NK-92 treated with Interleukin-12 subunit alpha and Interleukin-12 subunit beta, amount 100 ng/mL, for 24 hours (cell line): ENCODE results near the gene N4BP2.

ENCODE experiments used
- DNase-seq: peaks from one replicate; lab custom pipeline; 2025; lab: John Stamatoyannopoulos, UW

Gene N4BP2

DNA sequence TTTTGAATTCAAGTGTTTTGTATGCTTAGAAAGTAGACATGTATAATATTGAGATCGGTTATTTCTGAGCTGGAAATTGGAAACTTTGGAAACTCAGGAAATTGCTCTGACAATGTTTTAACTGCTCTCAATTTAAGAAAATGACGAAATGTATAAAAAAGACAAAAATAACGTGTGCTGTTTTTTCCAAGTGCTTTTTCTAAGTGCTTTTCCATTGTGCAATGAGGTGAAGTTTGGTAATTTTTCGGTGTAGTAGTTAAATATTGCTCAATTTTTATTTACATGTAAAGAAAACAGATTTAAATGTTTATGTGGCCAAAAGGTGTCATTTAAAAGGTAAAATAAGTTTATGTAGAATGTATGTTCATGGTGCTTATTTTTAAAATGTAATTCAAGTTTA is 100.8 kb downstream of the N4BP2 start:
- DNase-seq = no peak

DNA sequence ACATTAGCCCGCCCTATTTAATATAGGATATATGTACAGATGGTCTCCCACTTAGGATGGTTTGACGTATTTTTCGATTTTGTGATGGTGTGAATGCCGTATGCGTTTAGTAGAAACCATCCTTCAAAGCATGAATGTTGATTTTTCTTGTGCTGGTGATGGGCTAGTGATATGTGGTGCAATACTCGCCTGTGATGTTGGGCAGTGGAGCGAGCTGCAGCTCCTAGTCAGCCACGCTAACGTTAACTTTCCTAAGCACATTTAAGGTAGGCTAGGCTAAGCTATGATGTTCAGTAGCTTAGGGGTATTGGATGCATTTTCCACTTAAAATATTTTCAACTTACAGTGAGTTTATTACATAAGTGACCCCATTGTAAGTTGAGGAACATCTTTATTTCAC is 103.6 kb downstream of the N4BP2 start:
- DNase-seq = no peak

DNA sequence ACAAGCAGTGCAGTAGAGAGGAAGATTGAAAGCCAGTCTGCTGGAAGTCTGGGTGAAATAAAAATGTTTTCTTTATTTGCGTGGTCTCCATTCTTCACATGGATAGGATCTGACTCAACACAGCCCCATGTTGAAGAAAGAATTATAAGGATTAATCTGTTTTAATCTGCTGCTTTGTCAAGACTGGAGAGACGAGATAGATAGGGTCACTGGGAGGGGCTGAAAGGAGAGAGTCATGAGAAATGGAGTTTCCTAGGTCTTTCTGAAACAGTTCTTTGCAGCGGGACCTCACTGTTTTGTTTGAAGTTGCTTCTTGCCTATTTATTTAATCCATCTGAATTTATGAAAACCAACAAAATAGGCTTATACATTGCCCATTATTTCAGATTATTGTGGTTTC is 107.8 kb downstream of the N4BP2 start:
- DNase-seq = no peak

DNA sequence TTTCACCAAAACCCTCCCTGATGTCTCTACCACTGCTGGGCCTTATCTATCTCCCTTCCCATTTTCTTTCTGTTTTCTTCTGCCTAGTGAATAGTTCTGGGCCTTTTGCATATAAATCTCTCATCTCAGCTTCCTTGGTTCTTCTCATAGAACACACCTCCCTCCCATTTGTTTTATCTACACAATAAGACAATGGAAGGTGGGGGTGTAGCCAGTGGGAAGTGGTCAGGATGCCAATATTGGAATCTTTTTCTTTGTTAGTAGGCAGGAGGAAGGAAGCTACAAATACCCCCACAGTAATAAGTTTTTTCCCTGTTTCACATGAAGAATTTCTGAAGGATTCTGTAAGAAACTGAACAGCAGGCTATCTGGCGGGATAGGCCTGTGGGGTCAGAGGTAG is 109.3 kb downstream of the N4BP2 start:
- DNase-seq = no peak

DNA sequence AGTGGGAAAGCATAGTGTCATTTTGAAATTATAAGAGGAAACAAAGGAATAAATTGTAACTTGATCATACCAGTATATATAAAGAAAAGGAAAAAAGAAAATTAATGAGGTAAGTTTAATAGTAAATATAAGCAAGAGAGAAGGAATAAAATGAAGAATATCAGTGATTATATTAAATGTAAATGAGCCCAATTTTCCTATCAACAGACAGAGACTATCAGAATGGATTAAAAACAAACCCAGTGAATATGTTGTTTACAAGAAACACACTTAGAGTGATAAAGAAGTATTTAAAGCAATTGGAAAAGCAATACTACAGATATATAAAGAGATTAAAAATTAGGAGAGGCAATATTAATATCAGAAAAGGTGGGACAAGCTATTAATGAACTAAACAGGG is 111.4 kb downstream of the N4BP2 start:
- no peak for DNase-seq

DNA sequence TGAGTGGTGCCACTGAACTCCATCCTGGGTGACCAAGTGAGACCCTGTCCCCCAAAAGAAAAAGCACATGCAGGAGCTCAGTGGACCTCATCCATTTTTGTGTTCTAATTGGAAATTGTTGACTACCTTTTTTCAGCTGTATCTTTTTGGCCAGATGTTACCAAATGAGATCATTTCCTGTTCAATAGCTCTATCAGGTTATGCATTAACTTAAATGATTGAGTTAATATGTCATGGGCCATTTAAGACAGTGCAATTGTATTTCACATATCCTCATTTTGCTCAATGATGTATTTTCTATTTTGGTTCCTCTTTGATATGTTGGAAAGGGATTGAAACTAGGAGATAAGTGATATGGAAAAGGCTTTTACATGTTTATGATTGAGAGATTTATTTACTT is 113.9 kb downstream of the N4BP2 start:
- DNase-seq = no peak

DNA sequence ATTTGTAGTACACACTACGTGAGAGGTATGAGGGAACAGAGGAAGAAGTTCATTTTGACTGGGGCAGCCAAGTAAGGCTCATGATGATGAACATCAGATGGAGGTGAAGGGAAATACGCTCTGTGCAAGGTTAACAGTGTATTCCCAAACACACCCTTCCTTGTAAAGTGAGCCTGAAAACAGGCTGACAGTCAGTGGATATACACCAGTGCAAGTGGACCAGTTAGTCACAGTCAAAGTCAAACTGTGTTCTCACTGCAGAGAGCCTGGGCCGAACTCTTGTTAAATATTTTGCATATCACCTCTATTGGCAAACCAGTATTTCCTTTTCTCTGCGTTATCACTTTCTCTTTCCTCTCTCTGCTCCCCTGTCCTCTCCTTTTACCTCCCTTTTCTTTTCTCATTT is 116.8 kb downstream of the N4BP2 start:
- DNase-seq = no peak

DNA sequence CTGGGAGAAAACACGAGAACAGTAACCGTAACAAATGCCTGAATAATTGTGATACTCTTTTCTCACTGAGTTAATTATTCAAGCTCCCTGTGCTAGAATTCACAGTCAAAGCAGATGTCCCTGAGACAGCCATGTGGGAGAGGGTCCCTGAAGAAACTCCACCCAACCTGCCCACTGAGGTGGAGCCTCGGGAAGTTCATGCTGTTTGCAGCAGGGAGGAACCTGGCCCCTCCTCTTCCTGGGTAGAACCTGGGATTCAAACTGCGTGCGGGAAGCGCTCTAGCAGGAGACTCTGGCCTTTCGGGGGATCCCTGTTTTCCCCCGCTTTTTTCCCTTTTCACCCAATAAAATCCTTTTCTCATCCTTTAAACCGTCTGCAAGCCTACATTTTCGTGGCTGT is 120.0 kb downstream of the N4BP2 start:
- DNase-seq = no peak

DNA sequence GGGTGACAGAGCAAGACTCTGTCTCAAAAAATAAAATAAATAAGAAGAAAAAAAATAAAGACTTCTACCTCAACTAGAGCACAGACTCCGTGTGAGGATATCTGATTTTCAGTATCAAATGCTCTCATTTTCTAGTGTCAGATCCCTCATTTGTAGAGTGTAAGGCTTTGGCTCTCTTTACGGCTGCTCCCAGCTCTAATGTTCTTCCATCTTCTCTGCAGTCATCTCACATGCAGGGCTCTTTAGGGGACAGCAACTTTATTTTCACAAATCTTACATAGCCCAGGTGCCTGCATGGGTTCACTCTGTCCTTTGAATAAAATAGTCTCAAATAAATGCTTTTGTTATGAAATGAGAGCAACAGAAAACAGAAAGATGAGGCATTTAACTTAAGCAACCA is 120.9 kb downstream of the N4BP2 start:
- DNase-seq = no peak

DNA sequence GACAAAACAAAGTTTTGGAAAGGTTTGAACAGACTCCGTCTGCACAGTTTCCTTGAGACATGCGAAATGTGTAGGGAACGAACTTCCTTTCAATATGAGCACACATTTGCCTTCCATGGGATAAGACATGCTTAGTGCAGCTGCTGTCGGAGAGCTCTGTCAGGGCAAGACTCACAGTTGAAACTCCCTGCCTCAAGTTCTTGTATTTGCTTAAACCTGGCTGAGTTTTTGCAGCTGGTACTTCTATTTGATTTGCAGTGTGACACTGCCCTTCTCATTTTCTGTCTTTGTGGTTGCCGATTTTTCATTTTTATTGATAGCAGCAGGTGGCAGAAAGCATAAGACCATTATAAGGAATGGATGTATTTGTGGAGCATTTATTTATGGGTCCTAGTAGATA is 122.0 kb downstream of the N4BP2 start:
- DNase-seq = no peak

DNA sequence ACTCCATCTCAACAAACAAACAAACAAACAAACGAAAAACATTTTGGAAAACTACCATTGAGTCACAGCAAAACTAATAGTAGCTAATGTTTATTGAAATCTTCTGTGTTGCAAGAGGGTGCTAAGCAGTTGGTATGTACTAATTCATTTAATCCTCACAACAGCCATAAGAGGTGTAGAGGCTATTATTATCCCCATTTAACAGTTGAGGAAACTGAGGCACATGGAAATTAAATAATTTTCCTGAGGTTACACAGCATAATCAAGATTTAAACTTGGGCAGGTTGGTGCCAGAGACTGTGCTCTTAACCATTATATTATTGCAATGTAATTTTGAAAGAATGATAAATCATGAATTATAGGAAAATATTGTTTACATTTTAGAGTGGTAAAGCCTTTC is 122.7 kb downstream of the N4BP2 start:
- DNase-seq = no peak

DNA sequence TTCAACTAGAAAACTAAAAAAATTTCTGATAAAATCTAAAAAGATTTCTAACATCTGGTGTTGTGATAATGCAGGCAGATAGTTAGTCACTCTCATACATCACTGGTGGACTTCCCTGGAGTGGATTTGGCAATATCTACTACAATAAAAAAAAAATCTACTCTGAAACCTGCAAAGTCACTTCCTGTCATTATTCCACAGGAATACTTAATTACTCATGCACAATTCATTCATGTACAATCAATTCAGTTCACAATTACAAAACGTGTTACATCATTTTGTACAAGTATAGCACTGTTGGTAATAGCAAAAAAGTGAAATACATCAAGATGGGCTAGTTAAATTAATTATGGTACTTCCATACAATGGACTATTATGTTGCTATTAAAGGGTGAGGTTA is 123.7 kb downstream of the N4BP2 start:
- no peak for DNase-seq

DNA sequence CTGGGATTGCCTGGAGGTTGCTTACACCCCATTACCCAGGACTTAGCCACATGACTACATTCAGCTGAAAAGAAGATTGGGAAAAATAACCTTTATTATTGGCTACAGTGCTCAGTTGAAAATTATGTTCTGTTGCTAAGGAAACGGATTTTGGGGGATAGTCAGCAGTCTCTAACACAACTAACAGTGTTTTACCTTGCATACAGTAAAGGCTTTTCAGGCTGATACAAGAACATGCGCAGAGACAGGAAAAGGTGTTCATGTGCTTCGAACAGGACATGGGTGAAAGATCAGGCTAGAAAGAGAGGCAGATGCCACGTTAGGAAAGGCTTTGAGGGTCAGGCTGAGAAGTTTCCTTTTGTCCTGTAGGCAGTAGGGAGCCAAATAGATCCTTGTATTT is 125.4 kb downstream of the N4BP2 start:
- DNase-seq = no peak

DNA sequence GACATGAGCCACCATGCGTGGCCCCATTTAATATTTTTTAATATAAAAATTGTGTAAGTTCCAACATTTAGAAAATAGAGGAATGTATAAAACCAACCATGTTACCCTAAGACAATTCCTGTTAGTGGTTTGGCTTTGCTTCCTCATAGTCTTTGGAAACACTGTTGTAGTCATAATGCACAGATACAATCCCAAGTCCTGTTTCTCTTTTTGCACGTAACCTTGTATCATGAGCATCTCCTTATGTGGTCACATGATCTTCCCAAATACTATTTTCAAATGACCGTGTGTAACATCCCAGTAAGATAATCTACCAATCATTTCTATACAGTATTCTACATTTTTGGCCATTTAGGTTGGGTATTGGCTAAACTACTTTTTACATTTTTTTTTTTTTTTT is 126.3 kb downstream of the N4BP2 start:
- DNase-seq = no peak

DNA sequence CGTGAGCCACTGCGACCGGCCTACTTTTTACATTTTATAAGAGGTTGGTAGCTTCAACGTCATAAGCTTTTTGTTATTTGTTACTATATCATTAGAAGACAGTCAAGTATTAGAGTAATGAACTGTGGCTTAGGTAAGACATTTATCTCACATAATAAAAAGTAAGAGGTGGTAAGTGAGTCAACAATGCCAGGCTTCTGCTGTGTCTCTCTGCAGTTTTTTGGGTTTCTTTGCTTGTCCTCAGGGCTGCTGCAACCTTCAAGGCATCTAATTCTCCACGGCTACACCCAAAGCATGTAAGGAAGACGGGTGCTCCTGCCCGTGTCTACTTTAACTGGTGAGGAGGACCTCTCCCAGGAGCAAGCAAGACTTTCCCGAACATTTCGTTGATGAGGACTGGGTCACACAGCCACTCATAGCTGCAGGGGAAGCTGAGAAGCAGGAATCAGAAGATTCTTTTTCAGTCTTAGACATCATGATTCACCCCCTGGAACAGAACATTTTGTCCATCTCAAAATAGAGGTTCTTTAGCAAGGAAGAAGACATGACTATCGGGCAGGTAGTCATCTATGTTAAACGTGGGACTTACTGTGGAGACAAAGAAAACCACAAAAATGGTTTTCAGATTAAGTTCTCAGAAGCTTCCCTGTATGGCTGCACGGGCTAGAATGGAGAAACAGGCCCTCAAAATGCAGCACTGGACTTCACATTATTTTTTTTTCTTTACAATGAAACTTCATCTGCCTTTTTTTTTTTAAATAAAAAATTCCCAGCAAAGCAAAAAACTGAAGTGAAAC is 127.2 kb downstream of the N4BP2 start:
- DNase-seq = no peak

DNA sequence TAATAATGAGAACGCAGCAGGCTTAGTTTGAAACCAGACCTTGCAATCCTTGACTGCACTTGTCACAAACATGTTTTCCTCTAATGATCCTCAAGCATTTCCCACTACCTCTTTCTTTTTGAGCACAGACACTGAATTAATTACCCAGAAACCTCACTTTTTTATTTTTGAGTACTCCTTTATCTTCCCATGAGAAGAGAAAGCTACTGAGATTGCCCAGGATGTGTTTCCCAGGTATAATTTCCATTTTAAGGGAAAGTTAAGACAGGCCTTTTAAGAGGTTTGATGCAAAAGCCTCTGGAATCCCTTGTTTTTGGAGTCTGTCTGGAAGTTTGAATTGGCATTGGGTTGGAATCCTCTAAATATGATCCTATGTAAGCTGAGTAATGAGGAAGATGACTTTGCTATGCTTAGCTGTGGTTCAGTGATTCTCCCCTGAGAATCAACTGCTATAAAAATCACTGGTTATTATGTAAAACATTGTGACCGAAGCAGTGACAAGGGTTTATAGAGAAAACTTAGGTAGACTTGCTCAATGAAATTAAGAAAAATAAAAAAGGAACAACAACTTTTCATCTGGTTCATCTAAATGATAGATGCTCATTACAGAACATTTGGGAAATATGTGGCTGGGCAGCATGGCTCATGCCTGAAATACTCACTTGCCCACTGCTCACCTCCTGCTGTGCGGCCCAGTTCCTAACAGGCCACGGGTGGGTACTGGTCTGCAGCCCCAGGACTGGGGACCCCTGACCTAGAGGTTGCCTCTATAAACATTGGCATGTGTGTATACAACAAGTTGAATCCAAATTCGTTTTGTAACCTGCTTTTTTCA is 129.4 kb downstream of the N4BP2 start:
- no peak for DNase-seq

DNA sequence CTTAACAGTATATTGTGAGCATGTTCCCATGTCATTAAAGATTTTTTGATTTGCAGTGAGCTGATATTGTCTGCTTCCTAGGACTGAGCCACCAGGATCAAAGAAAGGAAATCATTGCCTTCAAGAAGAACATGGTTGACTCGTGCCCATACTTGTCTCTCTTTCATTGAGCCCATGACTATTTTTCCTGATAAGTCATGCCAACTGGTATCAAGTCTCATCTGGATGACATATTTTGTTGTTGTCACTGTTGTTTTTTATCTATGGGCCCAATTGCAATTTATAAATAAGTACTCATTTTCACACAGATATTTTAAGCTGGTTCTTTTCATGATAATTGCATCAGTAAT is 130.0 kb downstream of the N4BP2 start:
- DNase-seq = no peak

DNA sequence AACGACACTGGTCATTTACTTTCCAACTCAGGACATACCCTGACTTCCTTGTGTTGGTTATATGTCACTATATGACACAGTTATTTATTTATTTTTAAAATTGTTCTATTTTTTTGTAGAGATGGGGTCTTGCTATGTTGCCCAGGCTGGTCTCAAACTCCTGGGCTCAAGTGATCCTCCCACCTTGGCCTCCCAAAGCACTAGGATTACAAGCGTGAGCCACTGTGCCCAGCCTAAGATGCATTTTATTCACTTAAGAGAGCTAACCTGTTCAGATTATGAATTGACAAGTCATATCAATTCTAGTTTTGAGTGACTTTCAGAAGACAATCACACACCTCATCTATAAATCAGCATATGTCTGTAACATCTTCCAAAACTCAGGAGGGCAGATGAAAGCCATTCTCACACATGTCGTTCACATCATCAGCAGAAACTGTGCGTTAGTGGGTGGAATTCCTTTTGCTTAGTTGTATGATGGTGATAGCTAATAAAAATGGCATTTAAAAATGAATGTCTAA is 130.8 kb downstream of the N4BP2 start:
- DNase-seq = no peak

DNA sequence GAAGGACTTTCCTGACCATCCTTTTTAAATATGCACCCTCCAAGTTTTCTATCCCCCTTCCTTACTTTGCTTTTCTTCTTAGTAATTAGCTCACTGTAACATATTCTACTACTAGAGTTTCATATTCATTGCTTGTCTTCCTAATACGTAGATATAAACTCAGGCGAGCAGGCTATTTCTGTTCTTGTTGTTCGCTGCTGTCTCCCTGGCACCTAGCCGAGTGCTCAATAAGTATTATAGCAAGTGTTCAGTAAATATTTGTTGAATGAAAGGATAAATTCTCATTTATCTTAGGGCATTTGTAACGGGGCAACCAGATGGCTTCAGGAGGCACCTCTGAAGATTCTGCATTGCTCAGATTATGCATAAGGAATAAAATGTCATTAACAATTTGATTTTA is 133.4 kb downstream of the N4BP2 start:
- no peak for DNase-seq

DNA sequence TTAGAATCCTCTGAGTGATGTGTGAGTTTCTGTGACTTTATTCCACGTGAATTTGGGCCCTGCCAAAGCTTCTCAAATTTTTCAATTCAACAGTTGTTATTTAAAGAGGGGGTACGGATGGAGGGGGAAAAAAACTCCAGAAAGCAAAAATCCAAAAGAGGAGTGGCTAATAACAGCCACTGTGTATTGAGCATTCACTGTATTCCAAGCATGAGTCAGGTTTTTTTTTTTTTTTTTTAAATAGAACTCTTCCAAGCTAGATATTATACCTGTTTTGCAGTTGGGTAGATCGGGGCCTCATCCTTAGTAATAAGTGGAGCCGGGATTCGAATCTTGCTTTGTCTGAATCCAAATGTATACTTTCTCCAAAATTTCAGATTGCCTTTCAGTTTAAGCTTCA is 133.8 kb downstream of the N4BP2 start:
- no peak for DNase-seq

DNA sequence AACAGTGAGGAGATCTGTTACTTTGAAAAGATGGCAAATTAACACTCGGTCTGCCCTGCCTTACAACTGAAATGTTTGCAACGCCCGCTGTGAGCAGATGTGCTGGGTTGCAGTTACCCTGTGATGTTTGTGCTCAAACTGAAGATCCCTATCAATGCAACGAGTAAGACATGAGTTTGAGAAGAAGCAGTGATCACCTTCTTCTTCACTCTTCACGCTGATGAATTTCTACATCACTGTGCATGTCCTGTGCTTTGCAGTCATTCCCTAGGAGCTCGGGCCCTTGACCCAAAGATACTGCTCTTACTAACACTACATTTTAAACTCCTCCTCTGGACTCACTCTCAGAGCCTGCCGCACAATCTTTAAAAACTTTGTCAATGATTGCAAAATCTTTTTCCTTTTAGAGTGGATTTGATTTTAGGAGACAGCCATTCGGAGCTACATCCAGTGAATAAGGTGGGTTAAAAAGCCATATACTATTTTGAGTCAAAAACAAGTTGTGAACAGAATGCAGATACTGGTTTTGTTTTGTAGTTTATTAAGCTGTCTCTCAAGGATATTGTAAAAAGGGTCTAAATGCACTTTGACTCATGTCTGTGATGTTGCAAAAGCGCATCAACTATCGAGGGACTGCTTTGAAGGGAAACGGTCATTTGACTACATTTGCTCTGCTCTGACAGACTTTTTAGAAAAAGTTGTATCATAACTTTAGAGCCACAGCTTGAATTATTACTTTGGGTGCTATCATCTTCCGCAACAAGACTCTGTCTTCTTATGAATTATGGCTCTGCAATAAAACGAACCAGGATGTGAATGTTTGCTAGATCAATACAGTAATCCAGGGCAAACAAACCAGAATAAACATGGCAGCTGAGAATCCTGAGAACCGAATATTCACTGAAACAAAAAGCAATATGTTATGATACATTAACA is 134.5 kb downstream of the N4BP2 start:
- no peak for DNase-seq
